Liver (tissue), 3 donors: Measurements from ENCODE around the gene WASL.

Experiments
- EGR1 ChIP-seq, 2 donors: IDR thresholded peaks; 2 replicates each; pipeline ENCODE4 v1.6.1; 2016 to 2018; ENCODE audit warnings: antibody characterized with exemption in 2 of 2, low read depth in 2 of 2
- GABPA ChIP-seq, 2 donors: IDR thresholded peaks in 1 of 2; conservative IDR thresholded peaks in 1 of 2; 2 replicates each; pipeline ENCODE4 v1.6.1; 2016; ENCODE audit warnings: antibody characterized with exemption in 2 of 2, mild to moderate bottlenecking in 1 of 2, moderate library complexity in 1 of 2
- NR2F2 ChIP-seq: IDR thresholded peaks from 2 replicates; pipeline ENCODE4 v1.6.1; 2016; ENCODE audit warnings: antibody characterized with exemption
- YY1 ChIP-seq: IDR thresholded peaks from 2 replicates; pipeline ENCODE4 v1.6.1; 2016; ENCODE audit warnings: antibody characterized with exemption, mild to moderate bottlenecking
- TF ChIP-seq, protein P1 (sequence below): fragments of 150-350 bp; IDR thresholded peaks from 2 replicates; pipeline ENCODE4 v1.5.1; 2017; ENCODE audit warnings: improper control_type of control experiment, low read depth, low read length; ENCODE audit not compliant: missing input control
- TF ChIP-seq, protein P2 (sequence below): IDR thresholded peaks from 2 replicates; pipeline ENCODE4 v1.6.1; 2016; ENCODE audit warnings: antibody characterized with exemption, mild to moderate bottlenecking
- TF ChIP-seq, protein P3 (sequence below): IDR thresholded peaks from 2 replicates; pipeline ENCODE4 v1.6.1; 2016; ENCODE audit warnings: antibody characterized with exemption
- TF ChIP-seq, protein P4 (sequence below): IDR thresholded peaks from 2 replicates; pipeline ENCODE4 v1.6.1; 2016; ENCODE audit warnings: antibody characterized with exemption
- donor health status: healthy.
- donor health status: healthy.

DNA sequence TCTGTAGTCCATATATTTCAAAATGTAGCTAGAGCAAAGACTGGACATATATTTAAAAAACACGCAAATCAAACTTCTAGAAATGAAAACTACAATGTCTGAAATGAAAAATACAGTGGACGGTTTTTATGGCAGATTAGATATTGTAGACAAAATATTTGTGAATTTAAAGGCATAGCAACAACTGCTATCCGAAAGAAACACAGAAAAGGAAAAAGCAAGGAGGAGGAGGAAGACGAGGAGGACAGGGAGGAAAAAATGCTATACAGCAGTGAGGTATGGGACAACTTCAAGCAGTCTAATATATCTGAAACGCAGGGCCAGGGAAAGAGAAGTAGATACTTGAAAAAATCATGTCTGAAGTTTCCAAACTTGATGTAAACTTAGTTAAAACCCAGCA lies 13.3 kb downstream of the WASL start:
- TF ChIP-seq, protein P1, sequence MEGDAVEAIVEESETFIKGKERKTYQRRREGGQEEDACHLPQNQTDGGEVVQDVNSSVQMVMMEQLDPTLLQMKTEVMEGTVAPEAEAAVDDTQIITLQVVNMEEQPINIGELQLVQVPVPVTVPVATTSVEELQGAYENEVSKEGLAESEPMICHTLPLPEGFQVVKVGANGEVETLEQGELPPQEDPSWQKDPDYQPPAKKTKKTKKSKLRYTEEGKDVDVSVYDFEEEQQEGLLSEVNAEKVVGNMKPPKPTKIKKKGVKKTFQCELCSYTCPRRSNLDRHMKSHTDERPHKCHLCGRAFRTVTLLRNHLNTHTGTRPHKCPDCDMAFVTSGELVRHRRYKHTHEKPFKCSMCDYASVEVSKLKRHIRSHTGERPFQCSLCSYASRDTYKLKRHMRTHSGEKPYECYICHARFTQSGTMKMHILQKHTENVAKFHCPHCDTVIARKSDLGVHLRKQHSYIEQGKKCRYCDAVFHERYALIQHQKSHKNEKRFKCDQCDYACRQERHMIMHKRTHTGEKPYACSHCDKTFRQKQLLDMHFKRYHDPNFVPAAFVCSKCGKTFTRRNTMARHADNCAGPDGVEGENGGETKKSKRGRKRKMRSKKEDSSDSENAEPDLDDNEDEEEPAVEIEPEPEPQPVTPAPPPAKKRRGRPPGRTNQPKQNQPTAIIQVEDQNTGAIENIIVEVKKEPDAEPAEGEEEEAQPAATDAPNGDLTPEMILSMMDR: no peak
- TF ChIP-seq, protein P2, sequence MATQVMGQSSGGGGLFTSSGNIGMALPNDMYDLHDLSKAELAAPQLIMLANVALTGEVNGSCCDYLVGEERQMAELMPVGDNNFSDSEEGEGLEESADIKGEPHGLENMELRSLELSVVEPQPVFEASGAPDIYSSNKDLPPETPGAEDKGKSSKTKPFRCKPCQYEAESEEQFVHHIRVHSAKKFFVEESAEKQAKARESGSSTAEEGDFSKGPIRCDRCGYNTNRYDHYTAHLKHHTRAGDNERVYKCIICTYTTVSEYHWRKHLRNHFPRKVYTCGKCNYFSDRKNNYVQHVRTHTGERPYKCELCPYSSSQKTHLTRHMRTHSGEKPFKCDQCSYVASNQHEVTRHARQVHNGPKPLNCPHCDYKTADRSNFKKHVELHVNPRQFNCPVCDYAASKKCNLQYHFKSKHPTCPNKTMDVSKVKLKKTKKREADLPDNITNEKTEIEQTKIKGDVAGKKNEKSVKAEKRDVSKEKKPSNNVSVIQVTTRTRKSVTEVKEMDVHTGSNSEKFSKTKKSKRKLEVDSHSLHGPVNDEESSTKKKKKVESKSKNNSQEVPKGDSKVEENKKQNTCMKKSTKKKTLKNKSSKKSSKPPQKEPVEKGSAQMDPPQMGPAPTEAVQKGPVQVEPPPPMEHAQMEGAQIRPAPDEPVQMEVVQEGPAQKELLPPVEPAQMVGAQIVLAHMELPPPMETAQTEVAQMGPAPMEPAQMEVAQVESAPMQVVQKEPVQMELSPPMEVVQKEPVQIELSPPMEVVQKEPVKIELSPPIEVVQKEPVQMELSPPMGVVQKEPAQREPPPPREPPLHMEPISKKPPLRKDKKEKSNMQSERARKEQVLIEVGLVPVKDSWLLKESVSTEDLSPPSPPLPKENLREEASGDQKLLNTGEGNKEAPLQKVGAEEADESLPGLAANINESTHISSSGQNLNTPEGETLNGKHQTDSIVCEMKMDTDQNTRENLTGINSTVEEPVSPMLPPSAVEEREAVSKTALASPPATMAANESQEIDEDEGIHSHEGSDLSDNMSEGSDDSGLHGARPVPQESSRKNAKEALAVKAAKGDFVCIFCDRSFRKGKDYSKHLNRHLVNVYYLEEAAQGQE: no peak
- TF ChIP-seq EGR1 (IDR thresholded peaks at IDR 0.05; ENCODE audit: low read depth in 2 of 2) (no peak), YY1 (no peak), NR2F2 (no peak), GABPA (IDR thresholded peaks at IDR 0.05 in 1 of 2, conservative IDR thresholded peaks at IDR 0.05 in 1 of 2) (no peak)
- TF ChIP-seq, protein P3, sequence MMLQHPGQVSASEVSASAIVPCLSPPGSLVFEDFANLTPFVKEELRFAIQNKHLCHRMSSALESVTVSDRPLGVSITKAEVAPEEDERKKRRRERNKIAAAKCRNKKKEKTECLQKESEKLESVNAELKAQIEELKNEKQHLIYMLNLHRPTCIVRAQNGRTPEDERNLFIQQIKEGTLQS: no peak
- TF ChIP-seq, protein P4, sequence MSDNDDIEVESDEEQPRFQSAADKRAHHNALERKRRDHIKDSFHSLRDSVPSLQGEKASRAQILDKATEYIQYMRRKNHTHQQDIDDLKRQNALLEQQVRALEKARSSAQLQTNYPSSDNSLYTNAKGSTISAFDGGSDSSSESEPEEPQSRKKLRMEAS: no peak
